ENCODE measurements around the gene ARHGAP30.

- TF ChIP-seq CTCF (IDR thresholded peaks at IDR 0.05; ENCODE audit: control extremely low read depth in 1 of 3, insufficient read depth in 1 of 3, low read depth in 1 of 3, low read length in 3 of 3) (no peak), SIX5 (IDR thresholded peaks at IDR 0.05; ENCODE audit: low read depth, low read length) (no peak), JUND (IDR thresholded peaks at IDR 0.05; ENCODE audit: low read length) (no peak), POLR2AphosphoS5 (IDR thresholded peaks at IDR 0.05; ENCODE audit: low read depth, low read length) (no peak)
Measured at GRCh38 chr1:161077426-161077825, 7.7 kb upstream of the ARHGAP30 start.

All from H1 (cell line).